K562 (cell line): ENCODE measurements around the gene MRPL9. TPM values are rescaled to one million over a fixed set of nuclear protein-coding genes. Genes with fewer than 3 reads are reported as not detected.
A peak's percentile ranks its signal among the peaks of the same experiment; 100 is the strongest.

Experiments used
- CTBP1 ChIP-seq: fragments of 450-650 bp; IDR thresholded peaks from 2 replicates; pipeline ENCODE4 v1.6.1; 2016; ENCODE audit warnings: borderline replicate concordance
- EWSR1 ChIP-seq: fragments of 450-650 bp; IDR thresholded peaks from 2 replicates; pipeline ENCODE4 v1.6.1; 2018; ENCODE audit warnings: borderline replicate concordance, mild to moderate bottlenecking, low read depth, moderate library complexity; ENCODE audit not compliant: partially characterized antibody
- FUS ChIP-seq: fragments of 200-400 bp; formaldehyde crosslinking; optimal IDR thresholded peaks from 2 replicates; pipeline ENCODE3; 2017; ENCODE audit warnings: low read depth, low read length
- HMG20B ChIP-seq: fragments of 250-450 bp; sonication (Bioruptor Pico); IDR thresholded peaks from 2 replicates; pipeline ENCODE4 v1.5.0; 2021; ENCODE audit warnings: mild to moderate bottlenecking
- HNRNPK ChIP-seq: fragments of 200-400 bp; formaldehyde crosslinking; IDR thresholded peaks from one replicate; pipeline ENCODE4 v1.6.1; 2018; ENCODE audit warnings: mild to moderate bottlenecking, low read depth, low read length; ENCODE audit not compliant: poor library complexity, severe bottlenecking
- HNRNPUL1 ChIP-seq: fragments of 200-400 bp; formaldehyde crosslinking; IDR thresholded peaks from 2 replicates; pipeline ENCODE4 v1.6.1; 2017; ENCODE audit warnings: low read length
- MAFK ChIP-seq: IDR thresholded peaks from 2 replicates; pipeline ENCODE4 v1.6.1; 2011; ENCODE audit warnings: low read length, improper control_type of control experiment
- MCM7 ChIP-seq, 2 experiments: fragments of 450-650 bp; IDR thresholded peaks; 2 replicates each; pipeline ENCODE4 v1.6.1; 2016 to 2018
- RBM25 ChIP-seq: fragments of 200-400 bp; formaldehyde crosslinking; IDR thresholded peaks from 2 replicates; pipeline ENCODE4 v1.6.1; 2018; ENCODE audit warnings: low read length, low read depth, moderate library complexity; ENCODE audit not compliant: severe bottlenecking
- SMARCE1 ChIP-seq: fragments of 450-650 bp; IDR thresholded peaks from 2 replicates; pipeline ENCODE4 v1.7.1; 2016; ENCODE audit warnings: mild to moderate bottlenecking
- SMC3 ChIP-seq: conservative IDR thresholded peaks from 2 replicates; pipeline ENCODE4 v1.6.1; 2011; ENCODE audit warnings: low read depth, low read length, improper control_type of control experiment; ENCODE audit not compliant: insufficient read depth
- TEAD2 ChIP-seq: fragments of 450-650 bp; IDR thresholded peaks from 2 replicates; pipeline ENCODE4 v1.6.1; 2016; ENCODE audit warnings: missing genetic modification characterization, control low read depth, missing compliant biosample characterization
- TEAD4 ChIP-seq, 2 experiments: sonication (generic) in 1 of 2; formaldehyde crosslinking in 1 of 2; IDR thresholded peaks; 2 replicates each; pipeline versions ENCODE4 v1.6.1 to v1.8.0; 2012 to 2022; ENCODE audit warnings: borderline replicate concordance in 1 of 2, inconsistent platforms in 1 of 2, low read length in 1 of 2, mild to moderate bottlenecking in 1 of 2, missing genetic modification reagents in 1 of 2
- ZNF408 ChIP-seq: fragments of 250-450 bp; sonication (Bioruptor Pico); IDR thresholded peaks from 2 replicates; pipeline ENCODE4 v1.4.0; 2020; ENCODE audit warnings: low read depth, mild to moderate bottlenecking, moderate library complexity
- ZNF584 ChIP-seq: fragments of 200-800 bp; sonication (Bioruptor generic); IDR thresholded peaks from 2 replicates; pipeline ENCODE4 v1.6.1; 2016; ENCODE audit warnings: low read depth, mild to moderate bottlenecking, missing genetic modification characterization, missing compliant biosample characterization
- ZNF644 ChIP-seq: fragments of 200-800 bp; sonication (Bioruptor generic); IDR thresholded peaks from 2 replicates; pipeline ENCODE4 v1.6.1; 2016; ENCODE audit warnings: low read depth, missing genetic modification characterization, missing compliant biosample characterization
- polyA plus RNA-seq, 8 experiments: library from polyadenylated mRNA; depleted of rRNA in 4 of 8; stranded (reverse) in 5 of 8; unstranded in 3 of 8; fragments of >200 nt; fragmentation: Nextera tagmentation in 2 of 8; fragmentation: Illumina TruSeq in 1 of 8; extraction: Ambion mirVana in 2 of 8; extraction: Trizol in 1 of 8; gene quantifications; 2 replicates each; pipeline versions ENCODE4 v1.2.1 to v1.2.3, GENCODE V29; 2011 to 2014; ENCODE audit warnings: inconsistent platforms in 1 of 8, missing spikeins in 1 of 8
- total RNA-seq, 7 experiments: library from RNA; depleted of rRNA in 6 of 7; stranded (reverse); fragments of >200 nt in 6 of 7; fragmentation: Illumina TruSeq in 2 of 7; extraction: Trizol in 2 of 7; gene quantifications; 2 replicates each; pipeline versions ENCODE4 v1.2.1 to v1.2.3, GENCODE V29; 2011 to 2021; ENCODE audit warnings: low replicate concordance in 1 of 7
- TF ChIP-seq, protein P1 (sequence below): fragments of 250-450 bp; sonication (Bioruptor Pico); IDR thresholded peaks from 2 replicates; pipeline ENCODE4 v1.5.0; 2020; ENCODE audit warnings: mild to moderate bottlenecking, borderline replicate concordance
- TF ChIP-seq, protein P2 (sequence below): fragments of 250-450 bp; sonication (Bioruptor Pico); IDR thresholded peaks from 2 replicates; pipeline ENCODE4 v1.8.0; 2021; ENCODE audit warnings: moderate library complexity, mild to moderate bottlenecking, inconsistent platforms
- TF ChIP-seq, protein P3 (sequence below): fragments of 250-450 bp; sonication (Bioruptor Pico); IDR thresholded peaks from 2 replicates; pipeline ENCODE4 v1.5.1; 2021; ENCODE audit warnings: mild to moderate bottlenecking
- TF ChIP-seq, protein P4 (sequence below): fragments of 450-650 bp; IDR thresholded peaks from 2 replicates; pipeline ENCODE4 v1.6.1; 2016; ENCODE audit warnings: borderline replicate concordance
- TF ChIP-seq, protein P5 (sequence below): sonication (generic); formaldehyde crosslinking; IDR thresholded peaks from 2 replicates; pipeline ENCODE4 v1.8.0; 2022; ENCODE audit warnings: mild to moderate bottlenecking, missing genetic modification reagents

The MRPL9 gene
- total and polyA plus RNA-seq, 9 of the 15 experiments (the other 6 are each of a cell fraction or from before 2014, with no cell fraction given), result 38.0 to 162 (median 111) TPM

DNA sequence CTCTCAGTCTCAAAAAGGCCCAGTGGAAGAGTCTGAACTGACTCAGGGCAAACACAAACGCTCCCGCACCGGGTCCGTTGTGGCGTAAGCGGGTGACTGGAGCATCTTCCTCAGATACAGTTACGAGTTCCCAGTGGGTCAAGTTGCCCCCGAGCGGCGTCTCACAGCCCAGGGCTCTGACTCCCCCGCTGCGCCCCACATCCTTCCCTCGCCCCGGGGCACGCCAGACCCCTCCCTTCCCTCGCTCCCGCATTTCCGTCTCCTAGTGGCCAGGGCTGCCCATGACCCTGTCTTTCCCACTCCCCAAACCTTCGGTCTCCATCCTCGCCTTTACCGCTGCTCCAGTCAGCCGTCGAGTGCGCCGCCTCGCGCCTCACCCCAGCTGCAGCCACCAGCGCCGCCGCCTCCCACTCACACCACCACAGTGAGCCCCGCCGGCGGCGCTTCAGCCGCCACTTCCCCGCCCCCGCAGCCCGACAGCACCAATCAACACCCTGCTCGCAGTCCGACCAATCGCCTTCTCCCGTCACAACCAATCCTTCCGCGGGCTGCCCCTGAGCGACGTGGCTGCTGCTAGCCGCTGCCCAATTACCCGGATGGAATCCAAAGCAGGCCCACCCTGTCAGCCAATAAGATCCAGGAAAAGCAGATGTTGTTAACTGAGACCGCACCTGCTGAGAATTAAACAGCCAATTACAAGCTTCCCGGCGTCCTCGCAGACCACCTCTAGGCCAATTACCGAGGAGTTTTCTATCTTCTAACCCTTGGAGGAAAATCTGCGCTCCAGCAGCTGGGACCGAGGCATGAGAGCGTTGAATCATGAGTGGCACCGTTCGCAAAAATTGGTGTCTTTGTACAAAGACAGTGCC is 27.0 kb upstream of the MRPL9 start, which contains the start of gene TDRKH (continued):
- TF ChIP-seq, protein P1, sequence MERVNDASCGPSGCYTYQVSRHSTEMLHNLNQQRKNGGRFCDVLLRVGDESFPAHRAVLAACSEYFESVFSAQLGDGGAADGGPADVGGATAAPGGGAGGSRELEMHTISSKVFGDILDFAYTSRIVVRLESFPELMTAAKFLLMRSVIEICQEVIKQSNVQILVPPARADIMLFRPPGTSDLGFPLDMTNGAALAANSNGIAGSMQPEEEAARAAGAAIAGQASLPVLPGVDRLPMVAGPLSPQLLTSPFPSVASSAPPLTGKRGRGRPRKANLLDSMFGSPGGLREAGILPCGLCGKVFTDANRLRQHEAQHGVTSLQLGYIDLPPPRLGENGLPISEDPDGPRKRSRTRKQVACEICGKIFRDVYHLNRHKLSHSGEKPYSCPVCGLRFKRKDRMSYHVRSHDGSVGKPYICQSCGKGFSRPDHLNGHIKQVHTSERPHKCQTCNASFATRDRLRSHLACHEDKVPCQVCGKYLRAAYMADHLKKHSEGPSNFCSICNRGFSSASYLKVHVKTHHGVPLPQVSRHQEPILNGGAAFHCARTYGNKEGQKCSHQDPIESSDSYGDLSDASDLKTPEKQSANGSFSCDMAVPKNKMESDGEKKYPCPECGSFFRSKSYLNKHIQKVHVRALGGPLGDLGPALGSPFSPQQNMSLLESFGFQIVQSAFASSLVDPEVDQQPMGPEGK (CRISPR knock-in tag), result no peak
- TF ChIP-seq ZNF584 (CRISPR knock-in tag), result no peak; the same call in 1 of the 2 replicates
- no peak for TF ChIP-seq EWSR1
- no peak for TF ChIP-seq HNRNPUL1
- TF ChIP-seq TEAD4 (IDR thresholded peaks at IDR 0.05; ENCODE audit: low read length), result peak; percentile 25; the same call in 1 of the 2 replicates
- no peak for TF ChIP-seq TEAD4 (CRISPR knock-in tag; IDR thresholded peaks at IDR 0.05; ENCODE audit: borderline replicate concordance)
- no peak; the same call in 1 of the 2 replicates for TF ChIP-seq HMG20B
- TF ChIP-seq RBM25, result peak; percentile 99
- TF ChIP-seq TEAD2 (tag), result no peak
- no peak for TF ChIP-seq MAFK
- TF ChIP-seq CTBP1, result peak; percentile 97
- TF ChIP-seq ZNF408 (CRISPR knock-in tag), result no peak
- TF ChIP-seq FUS, result no peak
- TF ChIP-seq, protein P2, sequence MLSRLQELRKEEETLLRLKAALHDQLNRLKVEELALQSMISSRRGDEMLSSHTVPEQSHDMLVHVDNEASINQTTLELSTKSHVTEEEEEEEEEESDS (CRISPR knock-in tag), result no peak
- TF ChIP-seq, protein P3, sequence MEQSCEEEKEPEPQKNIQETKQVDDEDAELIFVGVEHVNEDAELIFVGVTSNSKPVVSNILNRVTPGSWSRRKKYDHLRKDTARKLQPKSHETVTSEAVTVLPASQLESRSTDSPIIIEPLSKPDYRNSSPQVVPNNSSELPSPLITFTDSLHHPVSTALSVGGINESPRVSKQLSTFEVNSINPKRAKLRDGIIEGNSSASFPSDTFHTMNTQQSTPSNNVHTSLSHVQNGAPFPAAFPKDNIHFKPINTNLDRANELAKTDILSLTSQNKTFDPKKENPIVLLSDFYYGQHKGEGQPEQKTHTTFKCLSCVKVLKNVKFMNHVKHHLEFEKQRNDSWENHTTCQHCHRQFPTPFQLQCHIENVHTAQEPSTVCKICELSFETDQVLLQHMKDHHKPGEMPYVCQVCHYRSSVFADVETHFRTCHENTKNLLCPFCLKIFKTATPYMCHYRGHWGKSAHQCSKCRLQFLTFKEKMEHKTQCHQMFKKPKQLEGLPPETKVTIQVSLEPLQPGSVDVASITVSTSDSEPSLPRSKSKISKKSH (CRISPR knock-in tag), result no peak
- no peak for TF ChIP-seq HNRNPK
- TF ChIP-seq, protein P4, sequence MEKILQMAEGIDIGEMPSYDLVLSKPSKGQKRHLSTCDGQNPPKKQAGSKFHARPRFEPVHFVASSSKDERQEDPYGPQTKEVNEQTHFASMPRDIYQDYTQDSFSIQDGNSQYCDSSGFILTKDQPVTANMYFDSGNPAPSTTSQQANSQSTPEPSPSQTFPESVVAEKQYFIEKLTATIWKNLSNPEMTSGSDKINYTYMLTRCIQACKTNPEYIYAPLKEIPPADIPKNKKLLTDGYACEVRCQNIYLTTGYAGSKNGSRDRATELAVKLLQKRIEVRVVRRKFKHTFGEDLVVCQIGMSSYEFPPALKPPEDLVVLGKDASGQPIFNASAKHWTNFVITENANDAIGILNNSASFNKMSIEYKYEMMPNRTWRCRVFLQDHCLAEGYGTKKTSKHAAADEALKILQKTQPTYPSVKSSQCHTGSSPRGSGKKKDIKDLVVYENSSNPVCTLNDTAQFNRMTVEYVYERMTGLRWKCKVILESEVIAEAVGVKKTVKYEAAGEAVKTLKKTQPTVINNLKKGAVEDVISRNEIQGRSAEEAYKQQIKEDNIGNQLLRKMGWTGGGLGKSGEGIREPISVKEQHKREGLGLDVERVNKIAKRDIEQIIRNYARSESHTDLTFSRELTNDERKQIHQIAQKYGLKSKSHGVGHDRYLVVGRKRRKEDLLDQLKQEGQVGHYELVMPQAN, result peak; percentile 57; the same call in 1 of the 2 replicates
- TF ChIP-seq SMC3, result 0 out of 2 replicates have a peak, but pooled peaks have one; percentile 12
- no peak for TF ChIP-seq MCM7 (IDR thresholded peaks at IDR 0.05)
- peak; percentile 57; the same call in 1 of the 2 replicates for TF ChIP-seq SMARCE1
- TF ChIP-seq, protein P5, sequence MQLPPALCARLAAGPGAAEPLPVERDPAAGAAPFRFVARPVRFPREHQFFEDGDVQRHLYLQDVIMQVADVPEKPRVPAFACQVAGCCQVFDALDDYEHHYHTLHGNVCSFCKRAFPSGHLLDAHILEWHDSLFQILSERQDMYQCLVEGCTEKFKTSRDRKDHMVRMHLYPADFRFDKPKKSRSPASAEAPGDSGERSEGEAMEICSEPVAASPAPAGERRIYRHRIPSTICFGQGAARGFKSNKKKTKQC (CRISPR knock-in tag), result peak; percentile 94
- TF ChIP-seq ZNF644 (tag), result no peak
